Activated CD4-positive, CD25-positive, alpha-beta regulatory T cell (primary cell): Measurements from ENCODE around the gene PLAGL1.

Experiments used
- DNase-seq, 4 experiments: peaks; one replicate each; lab custom pipeline; 2025; lab: John Stamatoyannopoulos, UW

Gene PLAGL1

GRCh38 chr6:143965503-143966171, 42.4 kb downstream of the PLAGL1 start:
- no peak for DNase-seq

- DNase-seq = no peak
Measured at GRCh38 chr6:143964674-143965081, 43.4 kb downstream of the PLAGL1 start.

GRCh38 chr6:143963158-143963919, 44.7 kb downstream of the PLAGL1 start:
- DNase-seq = no peak

- no peak for DNase-seq
Measured at GRCh38 chr6:143961886-143962878, 45.9 kb downstream of the PLAGL1 start.

- no peak for DNase-seq
Measured at GRCh38 chr6:143961066-143961465, 47.0 kb downstream of the PLAGL1 start.

- DNase-seq = no peak
Measured at GRCh38 chr6:143959927-143960326, 48.1 kb downstream of the PLAGL1 start.

- DNase-seq = no peak
Measured at GRCh38 chr6:143958839-143959399, 49.1 kb downstream of the PLAGL1 start.

- DNase-seq = no peak
Measured at GRCh38 chr6:143957679-143958274, 50.3 kb downstream of the PLAGL1 start.

GRCh38 chr6:143955971-143956370, 52.1 kb downstream of the PLAGL1 start:
- no peak for DNase-seq

GRCh38 chr6:143953922-143954321, 54.1 kb downstream of the PLAGL1 start:
- DNase-seq = no peak

GRCh38 chr6:143952947-143953701, 54.9 kb downstream of the PLAGL1 start:
- DNase-seq = no peak

- DNase-seq = no peak
Measured at GRCh38 chr6:143952060-143952778, 55.8 kb downstream of the PLAGL1 start.

GRCh38 chr6:143950875-143951274, 57.2 kb downstream of the PLAGL1 start:
- DNase-seq = no peak

- no peak for DNase-seq
Measured at GRCh38 chr6:143949962-143950361, 58.1 kb downstream of the PLAGL1 start.

- no peak for DNase-seq
Measured at GRCh38 chr6:143949535-143949934, 58.5 kb downstream of the PLAGL1 start.

GRCh38 chr6:143948208-143948607, 59.9 kb downstream of the PLAGL1 start:
- DNase-seq = no peak

GRCh38 chr6:143941852-143942627, 66.0 kb downstream of the PLAGL1 start:
- DNase-seq = peak; percentile 4 to 39 (median 13)

GRCh38 chr6:143940011-143940597, 68.0 kb downstream of the PLAGL1 start:
- peak in 3 of 4 experiments; percentile 11 to 38 (median 19) for DNase-seq

- DNase-seq = no peak
Measured at GRCh38 chr6:143939364-143939763, 68.7 kb downstream of the PLAGL1 start.
